Iris pigment epithelial cell (primary cell): Measurements from ENCODE around the gene ZFHX3.
A peak's percentile ranks its signal among the peaks of the same experiment; 100 is the strongest.

ENCODE experiments used
- DNase-seq: peaks from one replicate; pipeline ENCODE4 v3.0.0-alpha.2; 2011; ENCODE audit warnings: low read depth

Gene ZFHX3

DNA sequence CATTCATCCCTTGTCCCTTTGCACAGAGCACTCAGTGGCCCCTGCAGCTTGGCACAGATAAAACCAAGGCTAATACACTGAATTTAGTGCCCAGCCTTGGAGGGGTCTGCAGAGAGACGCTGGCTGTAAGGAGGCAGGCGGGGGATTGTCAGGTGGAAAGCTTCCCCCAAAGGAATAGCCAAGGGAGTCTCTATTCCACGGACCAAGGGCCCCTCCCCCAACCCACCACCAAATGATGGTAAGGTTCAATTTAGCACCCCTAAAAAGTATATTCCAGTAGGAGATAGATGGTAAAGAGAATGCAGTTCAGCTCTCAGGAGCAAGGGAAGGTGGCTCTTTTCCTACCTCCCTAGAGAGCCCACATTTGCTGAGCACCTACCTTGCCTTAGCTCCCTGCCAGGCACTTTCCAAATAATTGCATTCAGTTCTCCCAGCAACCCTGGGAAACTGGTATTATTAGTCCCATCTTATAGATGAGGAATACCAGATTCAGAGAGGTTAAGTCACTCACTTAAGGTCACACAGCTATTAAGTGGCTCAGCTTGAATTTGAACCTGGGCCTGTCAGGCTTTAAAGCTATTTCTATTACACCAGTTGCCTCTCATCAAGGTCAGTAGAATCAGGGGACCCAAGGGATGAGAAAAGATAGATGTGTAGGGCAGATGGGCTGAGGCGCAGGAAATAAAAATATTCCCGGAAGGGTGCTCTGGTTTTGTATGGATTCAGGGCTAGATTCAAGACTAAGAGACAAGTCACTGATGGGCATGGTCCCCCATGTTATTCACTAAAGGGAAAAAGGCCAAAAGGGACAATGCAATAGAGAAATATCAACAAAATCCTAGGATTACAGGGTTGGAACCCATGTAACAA, 20.0 kb upstream of the ZFHX3 start:
- DNase-seq, result no peak

DNA sequence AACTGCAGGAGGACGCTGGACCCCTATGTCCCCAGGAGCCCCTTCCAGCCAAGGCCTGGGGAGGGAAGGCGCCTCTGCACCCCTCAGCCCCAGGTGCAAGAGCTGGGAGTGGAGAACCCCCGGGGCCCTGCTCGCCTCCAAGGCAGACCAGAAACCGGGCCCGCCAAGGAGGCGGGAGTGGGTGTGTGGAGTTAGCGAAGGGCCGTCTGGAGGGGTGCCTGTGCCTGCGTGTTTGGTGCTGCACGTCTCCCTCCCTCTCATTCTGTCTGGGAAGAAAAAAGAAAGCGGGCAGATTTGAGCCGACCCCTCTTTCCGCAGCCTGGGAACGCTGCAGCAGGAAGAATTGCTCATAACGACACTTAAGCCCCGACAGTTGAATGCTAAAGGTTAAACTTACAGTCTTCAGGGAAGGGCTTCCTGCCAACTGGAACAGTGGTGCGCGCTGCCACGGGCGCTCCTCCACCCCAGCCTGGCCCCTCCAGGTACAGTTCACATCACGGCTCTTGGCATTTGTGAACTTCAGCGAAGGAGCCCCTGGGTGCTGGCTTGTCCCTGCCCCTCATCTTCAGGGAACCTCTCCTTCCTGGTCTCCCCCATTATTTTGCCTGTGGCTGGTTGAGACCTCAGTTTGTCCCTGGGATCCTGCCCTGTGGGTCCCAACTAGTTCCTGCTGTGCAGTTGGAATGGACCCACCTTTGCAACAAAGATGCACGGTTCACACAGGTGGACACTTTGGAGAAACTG, 19.2 kb upstream of the ZFHX3 start:
- DNase-seq, result peak; percentile 66

DNA sequence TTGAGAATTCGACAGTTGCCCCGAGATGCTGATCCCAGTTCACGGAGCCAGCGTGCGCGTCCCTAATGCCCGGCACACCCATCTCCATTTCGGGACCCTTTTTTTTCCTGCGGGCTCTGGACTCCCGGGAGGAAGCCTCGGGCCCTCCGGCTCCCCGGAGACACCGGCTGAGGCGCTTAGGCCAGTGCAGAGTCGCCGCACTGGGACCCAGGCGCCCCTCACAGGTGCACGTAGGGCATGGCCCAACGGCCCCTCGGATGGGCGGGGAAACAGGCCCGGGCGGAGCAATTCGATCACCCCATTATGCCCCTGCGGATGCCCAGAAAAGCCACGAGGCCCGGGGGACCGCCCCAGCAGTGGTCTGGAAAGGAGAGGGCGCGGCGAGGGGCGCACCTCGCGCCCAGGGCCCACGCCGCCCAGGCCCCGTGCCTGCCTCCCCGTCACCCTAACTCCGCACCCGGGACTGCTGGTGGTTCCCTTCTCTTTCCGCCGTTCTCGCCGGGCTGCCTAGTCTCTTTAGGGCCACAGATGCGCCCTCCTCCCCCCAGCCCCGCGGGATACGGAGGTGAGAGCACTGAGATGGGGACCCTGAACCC, 18.5 kb upstream of the ZFHX3 start:
- no peak for DNase-seq

DNA sequence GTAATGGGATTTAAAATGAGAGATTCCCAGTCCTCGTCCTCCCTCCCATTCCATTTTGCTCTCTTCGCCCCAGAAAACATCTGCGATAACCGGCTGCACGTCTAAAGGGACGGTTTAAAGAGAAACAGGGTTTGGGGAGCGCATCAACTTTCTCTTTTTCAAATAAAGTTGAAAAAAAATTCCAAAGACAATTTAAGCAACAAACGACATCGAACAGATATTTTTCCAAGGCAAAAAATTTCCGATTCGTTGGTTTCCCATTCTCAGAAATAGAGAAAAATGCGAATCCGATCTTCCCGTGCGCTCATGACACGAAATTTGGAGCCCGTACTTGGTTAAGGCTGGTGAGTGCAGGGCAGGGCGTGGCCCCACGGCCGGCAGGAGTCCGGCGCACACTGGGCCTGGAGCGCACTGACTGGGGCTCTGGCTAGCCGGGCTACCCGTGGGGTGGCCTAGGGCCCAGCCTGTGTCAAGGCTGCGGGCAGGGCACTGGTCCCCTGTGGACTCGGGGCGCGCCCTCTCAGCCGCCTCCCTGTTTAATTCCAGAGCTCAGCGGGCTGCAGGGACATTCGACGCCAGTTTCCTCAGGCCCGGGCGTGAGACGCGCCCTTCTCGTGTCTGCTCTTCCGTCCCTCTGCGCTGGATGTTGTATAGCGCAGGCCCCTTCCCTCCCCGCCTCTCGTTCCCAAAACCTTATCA, 17.9 kb upstream of the ZFHX3 start:
- no peak for DNase-seq

DNA sequence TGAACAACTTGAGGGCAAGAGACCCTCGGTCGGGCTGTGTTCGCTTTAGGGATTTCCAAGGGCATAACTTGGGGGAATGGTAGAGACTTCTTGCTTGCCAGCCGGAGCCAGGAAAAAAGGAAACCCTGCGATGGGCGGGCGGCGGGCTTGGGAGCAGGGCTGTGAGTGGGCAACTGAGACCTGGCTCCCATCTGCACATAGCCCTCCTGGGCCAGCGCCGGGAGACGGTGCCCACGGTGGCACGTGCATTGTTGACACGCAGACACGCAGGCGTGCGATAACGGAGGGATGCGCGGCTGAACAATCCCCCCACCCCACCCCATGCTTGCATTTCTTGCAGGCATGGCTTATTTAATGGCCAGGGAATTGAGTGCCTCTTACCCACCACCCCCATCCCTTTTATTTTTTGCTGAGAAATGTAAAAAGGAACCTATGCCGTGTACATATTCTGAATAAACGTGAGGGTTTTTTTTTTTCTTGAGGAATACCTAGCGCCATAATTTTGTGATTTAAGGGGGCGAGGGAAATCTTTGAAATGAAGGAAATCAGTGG, 17.1 kb upstream of the ZFHX3 start:
- DNase-seq, result no peak

DNA sequence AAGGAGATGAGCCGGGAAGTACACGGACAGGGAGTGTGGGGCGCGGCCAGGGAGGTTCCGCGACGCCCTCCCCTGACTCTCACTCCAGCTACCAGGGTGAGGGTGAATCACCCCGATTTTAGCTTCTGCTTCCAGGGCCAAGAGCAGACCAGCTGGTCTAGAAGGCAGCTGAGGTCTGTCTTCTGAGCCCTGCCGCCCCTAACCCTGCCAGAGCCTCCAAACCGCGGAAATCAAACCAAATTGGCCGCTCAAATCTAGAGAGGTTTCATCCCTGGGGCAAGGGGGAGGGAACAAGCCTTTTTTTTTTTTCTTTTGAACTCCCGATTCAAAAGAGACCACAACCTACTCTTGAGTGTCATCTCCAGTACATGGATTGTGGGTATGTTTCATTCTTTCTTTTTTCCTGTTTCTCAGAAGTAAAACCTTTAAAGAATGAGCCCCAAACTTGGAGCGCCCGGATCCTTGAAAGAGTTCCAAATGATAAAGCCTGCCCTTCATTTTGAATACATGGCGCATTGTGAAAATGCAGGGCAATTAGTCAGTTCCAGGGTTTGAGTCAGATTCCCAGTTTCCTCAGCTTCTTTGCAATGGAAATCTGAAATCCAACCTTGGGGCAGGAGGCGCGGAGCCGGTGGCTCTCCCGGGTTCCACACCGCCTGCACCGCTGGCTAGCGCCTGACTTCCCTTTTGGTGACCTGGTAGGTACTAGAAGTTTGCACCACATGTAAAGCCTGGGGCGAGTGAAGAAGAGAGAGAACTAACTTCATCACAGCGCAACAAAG, 16.5 kb upstream of the ZFHX3 start:
- DNase-seq, result peak; percentile 78

DNA sequence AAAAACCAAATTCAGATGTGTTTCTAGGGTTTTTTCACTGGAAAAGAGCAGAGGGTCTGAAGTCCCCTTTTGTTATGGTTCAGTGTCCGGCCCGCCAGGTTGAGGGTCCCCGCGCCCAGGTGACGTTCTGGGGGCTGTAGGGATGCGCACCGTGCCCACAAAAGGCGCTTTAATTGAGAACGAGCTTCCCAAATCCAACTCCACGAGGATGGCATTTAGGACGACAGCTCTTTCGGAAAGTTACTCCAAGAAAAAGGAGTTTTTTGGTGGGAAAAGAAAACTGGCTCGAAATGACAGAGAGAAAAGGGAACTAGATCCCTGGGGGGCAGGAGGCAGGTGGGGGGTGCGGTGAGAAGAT, 15.9 kb upstream of the ZFHX3 start:
- DNase-seq, result no peak

DNA sequence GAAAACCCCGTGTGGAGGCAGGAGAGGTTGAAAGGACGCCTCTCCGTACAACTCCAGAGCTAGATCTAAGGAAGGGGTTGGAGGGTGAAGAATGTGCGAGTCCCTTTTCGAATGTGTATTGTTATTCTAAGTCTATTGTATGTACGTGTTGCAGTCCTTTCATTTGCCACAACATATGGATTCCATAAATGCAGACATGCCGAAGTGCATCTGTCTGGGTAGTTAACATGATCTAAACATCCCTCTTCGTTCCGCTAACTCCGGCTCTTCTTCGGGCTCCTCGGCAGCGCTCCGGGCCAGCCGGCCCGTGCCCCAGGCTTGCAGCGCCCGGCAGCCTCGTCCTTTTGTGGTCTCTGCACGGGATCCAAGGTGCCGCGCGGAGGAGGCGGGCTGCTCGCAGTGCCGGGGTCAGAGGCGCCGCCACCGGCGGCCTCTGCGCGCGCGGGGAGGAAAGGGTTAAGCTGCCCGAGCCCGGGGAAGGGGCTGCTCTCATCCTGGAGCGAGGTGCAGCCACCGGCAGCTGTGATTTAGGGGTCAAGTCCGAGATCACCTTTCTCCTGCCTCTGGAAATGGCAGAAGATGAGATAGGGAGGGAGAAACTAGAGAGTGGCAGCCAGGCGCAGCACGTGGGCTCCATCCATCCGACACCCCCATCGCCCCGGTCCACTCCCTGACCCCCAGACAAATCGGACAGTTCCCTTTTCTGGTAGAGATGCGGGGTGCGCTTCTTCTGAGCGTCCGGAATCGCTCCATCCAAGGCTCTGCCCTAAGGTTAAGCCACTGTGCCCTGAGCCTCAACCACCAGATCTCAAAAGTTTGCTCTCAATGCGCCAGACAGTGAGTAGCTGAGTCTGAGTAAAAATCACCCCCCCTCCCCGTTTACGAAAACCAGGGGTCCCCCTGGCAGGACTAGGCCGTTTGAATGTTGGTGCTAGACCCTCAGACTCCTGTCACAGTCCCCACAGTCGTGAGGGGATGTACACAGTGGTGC, 15.1 kb upstream of the ZFHX3 start:
- no peak for DNase-seq

DNA sequence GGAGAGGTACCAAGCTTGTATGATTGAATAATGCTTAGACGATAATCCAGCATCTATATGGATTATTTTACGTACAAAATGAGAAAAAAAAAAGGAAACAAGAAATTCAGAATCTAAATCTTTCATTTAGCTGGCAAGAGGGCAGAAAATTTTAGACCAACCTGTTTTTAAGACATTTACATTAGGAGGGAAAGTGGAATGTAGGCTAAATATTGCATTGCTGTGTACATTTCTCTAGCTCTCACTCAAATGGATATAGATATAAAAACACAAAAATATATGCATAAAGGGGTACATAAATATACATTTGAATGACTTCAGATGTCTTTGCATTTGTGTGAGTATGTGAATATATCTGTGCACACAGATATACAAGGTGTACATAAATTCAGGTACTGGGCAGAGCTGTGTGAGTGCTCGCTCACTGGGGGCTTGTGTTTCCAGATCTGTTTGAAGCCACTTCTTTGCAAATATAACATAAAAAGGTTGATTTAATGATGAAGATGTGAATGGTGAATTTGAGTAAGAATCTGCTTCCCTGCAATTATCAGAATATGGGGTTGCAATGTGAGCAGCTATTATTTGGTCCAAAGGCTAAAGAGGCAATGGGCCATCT, 14.2 kb upstream of the ZFHX3 start:
- no peak for DNase-seq

DNA sequence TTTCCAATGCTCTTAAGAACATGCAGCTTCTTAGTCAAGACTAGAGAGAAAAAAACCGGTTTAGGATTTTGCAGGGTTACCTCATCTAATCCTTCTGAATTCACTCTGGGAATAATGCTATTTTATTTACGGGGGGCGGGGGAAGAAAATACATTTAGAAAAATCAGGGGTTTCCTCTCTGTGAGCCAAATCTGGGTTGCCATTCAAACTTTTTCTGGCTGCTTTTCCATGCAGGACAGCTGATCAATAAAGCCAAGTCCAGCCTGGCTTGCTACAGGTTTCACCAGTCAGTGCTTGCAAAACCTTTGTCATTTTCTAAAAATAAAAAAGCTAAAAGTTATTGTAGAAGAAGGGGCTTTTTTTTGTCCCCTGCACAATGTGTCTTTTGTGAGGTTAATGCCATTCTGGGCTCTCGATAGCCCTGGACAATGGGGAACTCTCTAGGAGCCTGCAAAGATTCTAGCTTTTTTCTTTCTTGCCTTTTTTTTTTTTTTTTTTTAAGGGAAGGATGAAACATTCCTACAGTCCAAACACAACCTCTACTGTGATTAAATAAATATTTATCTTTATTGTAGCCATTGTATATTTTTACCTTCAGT, 13.1 kb upstream of the ZFHX3 start:
- no peak for DNase-seq

DNA sequence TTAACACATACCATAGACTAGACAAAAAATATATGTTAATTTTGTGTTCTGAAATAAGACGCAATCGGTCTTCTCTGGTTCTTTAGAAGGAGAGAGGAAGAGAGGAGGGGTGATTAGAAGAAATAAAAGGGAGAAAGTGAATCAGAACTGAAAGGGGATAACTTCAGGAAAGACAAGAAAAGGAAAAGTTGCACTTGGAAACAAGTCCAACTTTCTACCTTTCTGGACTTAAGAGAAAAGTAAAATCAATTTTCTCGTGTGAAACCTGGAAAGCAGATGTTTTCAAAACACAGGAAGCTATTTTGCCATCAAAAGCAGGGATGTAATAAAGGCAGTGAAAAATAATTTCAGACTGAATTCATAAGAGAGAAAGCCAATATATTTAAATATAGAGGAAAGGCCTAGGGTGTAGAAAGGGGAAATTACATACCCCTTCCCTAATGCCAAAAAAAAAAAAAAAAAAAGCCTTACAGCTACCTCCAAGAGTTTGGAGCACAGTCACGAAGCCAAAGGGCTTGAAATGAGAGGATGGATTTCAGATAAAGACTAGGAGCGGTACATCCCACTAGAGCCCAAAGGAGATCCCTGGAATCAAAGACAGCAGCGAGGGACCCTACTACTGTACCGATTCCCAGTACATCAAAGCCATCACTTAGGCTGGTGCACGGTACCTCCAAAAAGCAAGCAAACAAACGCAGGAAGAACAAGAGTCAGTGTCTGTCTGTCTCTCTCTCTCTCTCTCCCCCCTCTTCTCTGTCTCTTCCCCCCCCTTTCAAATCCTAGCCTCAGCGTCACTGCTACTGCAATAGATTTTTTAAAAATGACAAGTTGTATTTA, 12.1 kb upstream of the ZFHX3 start:
- peak; percentile 52 for DNase-seq

DNA sequence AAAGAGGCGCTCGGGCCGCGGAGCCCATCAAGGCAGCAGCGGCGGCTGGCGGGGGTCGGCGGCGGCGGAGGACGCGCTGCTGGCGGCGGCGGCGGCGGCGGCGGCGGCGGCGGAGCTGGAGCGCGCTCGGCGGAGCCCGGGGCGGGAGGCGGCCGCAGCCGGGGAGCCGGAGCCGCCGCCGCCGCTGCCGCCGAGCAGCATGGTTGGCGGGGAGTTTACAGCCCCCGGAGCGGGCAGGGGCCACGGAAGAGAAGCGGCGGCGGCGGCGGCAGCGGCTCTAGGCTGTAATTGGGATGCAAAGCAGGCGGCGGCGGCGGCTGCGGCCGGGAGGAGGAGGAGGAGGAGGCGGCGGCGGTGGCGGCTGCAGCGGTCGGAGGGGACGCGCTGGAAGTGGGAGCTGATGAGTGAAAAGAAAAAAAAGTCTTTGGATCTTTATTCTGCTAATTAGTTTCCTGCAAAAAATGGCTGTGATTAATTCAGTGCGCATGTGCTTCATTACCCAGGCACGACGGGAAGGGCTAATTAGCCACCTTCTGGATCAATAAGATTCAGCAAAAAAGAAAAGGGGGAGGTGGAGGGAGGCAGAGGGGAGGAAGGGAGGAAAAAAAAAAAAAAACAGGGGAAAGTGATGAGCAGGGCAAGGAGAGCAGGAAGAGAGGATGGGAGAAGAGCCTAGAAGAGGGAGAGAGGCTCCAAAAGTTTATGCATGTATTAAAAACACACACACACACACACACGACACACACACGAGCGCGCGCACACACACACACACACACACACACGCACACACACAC, 10.9 kb upstream of the ZFHX3 start:
- peak; percentile 61 for DNase-seq

DNA sequence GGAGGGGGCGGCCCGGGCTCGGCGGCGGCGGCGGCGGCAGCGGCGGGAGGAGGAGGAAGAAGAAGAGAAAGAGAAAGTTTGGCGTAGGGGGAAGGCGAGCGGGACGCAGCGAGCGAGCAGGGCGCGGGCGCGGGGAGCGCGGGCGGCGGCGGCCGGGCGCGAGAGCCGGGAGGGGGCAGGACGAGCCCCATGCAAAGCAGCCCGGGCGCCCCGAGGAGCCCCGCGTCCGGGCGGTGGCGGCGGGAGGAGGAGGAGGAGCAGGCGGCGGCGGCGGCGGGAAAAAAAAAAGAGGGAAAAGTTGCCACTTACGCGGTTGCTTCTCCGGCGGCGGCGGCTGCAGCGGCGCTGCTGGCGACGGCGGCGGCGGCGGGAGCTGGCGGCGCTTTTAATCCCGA, 10.3 kb upstream of the ZFHX3 start:
- DNase-seq, result peak; percentile 43

DNA sequence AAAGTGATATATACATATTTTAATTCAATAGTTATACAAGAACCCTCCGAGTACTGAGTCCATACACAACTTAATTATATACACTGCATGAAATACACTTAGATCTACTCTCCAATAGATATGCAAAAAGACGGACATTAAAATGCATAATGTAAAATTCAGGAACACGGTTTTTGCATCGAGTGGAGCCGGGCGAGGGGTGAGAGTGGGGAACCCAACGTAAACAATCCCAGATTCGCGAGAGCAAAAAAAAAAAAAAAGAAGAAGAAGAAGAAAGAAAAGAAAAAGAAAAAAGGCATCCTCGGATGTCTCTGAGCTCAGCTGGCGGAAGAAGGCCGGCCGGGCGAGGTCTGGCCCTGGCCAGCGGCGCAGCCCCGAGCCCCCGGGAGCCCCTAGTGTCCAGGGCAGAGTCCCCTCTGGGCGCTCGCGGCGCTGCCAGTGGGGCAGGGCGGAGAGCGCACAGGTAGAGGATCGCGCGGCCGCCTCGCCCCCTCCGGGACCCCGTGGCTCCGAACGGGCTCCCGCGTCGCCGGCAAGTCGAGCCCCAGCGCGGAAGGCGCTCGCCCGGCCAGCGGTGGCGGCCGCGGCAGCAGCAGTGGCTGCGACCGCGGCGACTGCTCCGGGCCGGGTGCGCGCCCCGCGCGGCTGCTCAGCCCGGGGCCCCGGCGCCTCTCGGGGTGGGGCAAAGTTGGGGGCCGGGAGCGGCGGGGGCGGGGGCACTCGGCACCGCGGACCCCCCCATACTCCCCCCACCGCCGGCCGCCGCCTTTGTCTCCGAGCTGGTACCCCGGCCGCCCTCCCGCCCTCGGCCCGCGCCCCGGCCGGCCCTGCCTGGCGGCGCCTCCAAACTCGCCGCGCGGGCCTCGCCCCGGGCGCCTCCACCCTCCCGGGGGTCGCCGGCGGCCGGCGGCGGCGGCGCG, 9.6 kb upstream of the ZFHX3 start:
- peak; percentile 43 for DNase-seq

DNA sequence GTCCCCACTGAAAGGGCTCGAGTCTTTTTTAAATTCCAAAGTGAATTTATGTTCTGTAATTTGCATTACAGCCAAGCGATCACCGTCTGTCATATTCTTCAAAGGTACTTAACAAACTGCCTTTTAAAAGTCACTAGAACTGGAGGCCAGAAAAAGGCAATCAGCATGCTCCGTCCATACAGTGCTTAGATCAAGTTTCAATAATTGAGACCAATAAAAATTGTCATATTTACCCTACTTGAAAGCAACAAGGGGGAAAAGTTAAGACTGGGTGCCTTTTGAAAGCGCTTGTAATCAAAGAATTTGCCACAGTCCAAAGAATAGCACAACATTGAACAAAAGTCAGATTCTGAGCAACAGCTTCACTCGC, 9.0 kb upstream of the ZFHX3 start:
- peak; percentile 38 for DNase-seq

DNA sequence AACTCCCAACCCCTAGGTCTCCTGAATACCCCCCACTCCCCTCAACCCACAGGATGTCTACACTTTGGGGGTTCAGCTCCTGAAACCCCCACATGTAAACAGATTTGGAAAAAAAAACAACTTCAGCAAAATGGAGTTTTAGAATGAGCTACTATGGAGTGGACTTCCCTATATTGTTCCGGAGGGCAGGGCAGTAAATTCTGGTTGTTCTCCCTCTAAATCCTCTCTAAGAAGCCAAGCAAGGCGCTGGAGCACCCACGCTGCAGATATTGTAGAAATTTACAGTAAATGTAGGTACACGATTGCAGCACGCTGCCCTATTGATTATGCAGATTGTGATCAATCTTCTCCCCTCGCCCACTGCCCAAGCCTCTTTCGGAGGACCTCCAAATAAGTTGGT, 8.5 kb upstream of the ZFHX3 start:
- no peak for DNase-seq
